ENCODE data around the gene CCDC142. TPM values are rescaled to one million over a fixed set of nuclear protein-coding genes. Genes with fewer than 3 reads are reported as not detected.

CCDC142 gene
- total RNA-seq, 3 donors from 2014 or later = 10.6 to 38.0 (median 27.1) TPM

GRCh38 chr2:74529357-74530238 is 46.8 kb upstream of the CCDC142 start, which contains the start of the genes AUP1 and HTRA2:
TSS of gene AUP1 (minus strand) at chr2:74529706. CDS start at chr2:74529629, 77 bp downstream.
TSS of gene HTRA2 (plus strand) at chr2:74529933. CDS start at chr2:74530007, 74 bp downstream.
- DNase-seq (ENCODE audit: low spot score in 2 of 2) = peak; percentile 95 to 96
- peak within 1 kb of the TSS; percentile 75 to 92 (median 77) for H3K4me3 ChIP-seq
- no peaks in the 10 kb centered on the region for H3K36me3 ChIP-seq
- TF ChIP-seq POLR2A (IDR thresholded peaks at IDR 0.05) = peak; percentile 61
- no peak for TF ChIP-seq CTCF (IDR thresholded peaks at IDR 0.05)
- TF ChIP-seq POLR2AphosphoS5 (IDR thresholded peaks at IDR 0.05) = peak; percentile 86 to 94 (median 88)
- H3K9me3 ChIP-seq = no peaks in the 10 kb centered on the region
- intact Hi-C loops (cut with DNase I; ENCODE audit: low total_unique reads) = no loop called here
- peaks cover 0 to 18% of the 10 kb centered on the region in 2 donors for H3K4me1 ChIP-seq
- peak within 1 kb of the TSS; percentile 90 to 92 for H3K27ac ChIP-seq
- H3K27me3 ChIP-seq = no peaks in the 10 kb centered on the region

- intact Hi-C loops (cut with DNase I; ENCODE audit: low total_unique reads) = no loop called here
- TF ChIP-seq CTCF (IDR thresholded peaks at IDR 0.05) = no peak
- no peak for TF ChIP-seq POLR2A (IDR thresholded peaks at IDR 0.05)
- no peak for TF ChIP-seq POLR2AphosphoS5 (IDR thresholded peaks at IDR 0.05)
- peak overlapping the region; percentile 75 to 92 (median 77) for H3K4me3 ChIP-seq
- H3K36me3 ChIP-seq = no peaks in the 10 kb centered on the region
- H3K9me3 ChIP-seq = no peaks in the 10 kb centered on the region
- peak overlapping the region; percentile 90 to 92 for H3K27ac ChIP-seq
- peaks cover 0 to 18% of the 10 kb centered on the region in 2 donors for H3K4me1 ChIP-seq
- H3K27me3 ChIP-seq = no peaks in the 10 kb centered on the region
- no peak for DNase-seq (ENCODE audit: low spot score in 2 of 2)
Observed at GRCh38 chr2:74528600-74529356, 46.0 kb upstream of the CCDC142 start.

GRCh38 chr2:74527741-74528140 is 44.9 kb upstream of the CCDC142 start:
- H3K27me3 ChIP-seq = no peaks in the 10 kb centered on the region
- H3K9me3 ChIP-seq = no peaks in the 10 kb centered on the region
- peaks cover 0 to 18% of the 10 kb centered on the region in 2 donors for H3K4me1 ChIP-seq
- intact Hi-C loops (cut with DNase I; ENCODE audit: low total_unique reads) = no loop called here
- H3K27ac ChIP-seq = no peak overlapping the region
- DNase-seq (ENCODE audit: low spot score in 2 of 2) = no peak
- H3K36me3 ChIP-seq = no peaks in the 10 kb centered on the region
- TF ChIP-seq CTCF (IDR thresholded peaks at IDR 0.05) (no peak), POLR2A (IDR thresholded peaks at IDR 0.05) (no peak), POLR2AphosphoS5 (IDR thresholded peaks at IDR 0.05) (no peak)
- no peak overlapping the region for H3K4me3 ChIP-seq

- no peaks in the 10 kb centered on the region for H3K36me3 ChIP-seq
- H3K4me1 ChIP-seq = peaks cover 0 to 18% of the 10 kb centered on the region in 2 donors
- H3K27me3 ChIP-seq = no peaks in the 10 kb centered on the region
- no peak overlapping the region for H3K27ac ChIP-seq
- no peak for DNase-seq (ENCODE audit: low spot score in 2 of 2)
- H3K4me3 ChIP-seq = no peak overlapping the region
- intact Hi-C loops (cut with DNase I; ENCODE audit: low total_unique reads) = no loop called here
- H3K9me3 ChIP-seq = no peaks in the 10 kb centered on the region
- TF ChIP-seq POLR2AphosphoS5 (IDR thresholded peaks at IDR 0.05) (no peak), POLR2A (IDR thresholded peaks at IDR 0.05) (no peak), CTCF (IDR thresholded peaks at IDR 0.05) (no peak)
Observed at GRCh38 chr2:74526649-74527230, 43.9 kb upstream of the CCDC142 start.
